CD14-positive monocyte (primary cell): ENCODE measurements around the gene SERINC2. TPM values are rescaled to one million over a fixed set of nuclear protein-coding genes. Genes with fewer than 3 reads are reported as not detected.

Experiments
- DNase-seq, 3 donors: peaks; one replicate each; pipeline ENCODE4 v3.0.0-alpha.2; 2011 to 2022
- H2AFZ ChIP-seq: 2 replicates; pipeline ENCODE4 v1.6.0; 2012; ENCODE audit warnings: mild to moderate bottlenecking, low read depth, low read length, inconsistent platforms; ENCODE audit not compliant: insufficient read depth, poor library complexity, severe bottlenecking
- H3K27ac ChIP-seq, 2 donors: 1 replicate in 1 of 2; 2 replicates in 1 of 2; pipeline ENCODE4 v1.5.1; 2012 to 2013; ENCODE audit warnings: low read length in 2 of 2, control low read depth in 1 of 2, inconsistent platforms in 1 of 2, low read depth in 1 of 2, mild to moderate bottlenecking in 1 of 2
- H3K27me3 ChIP-seq, 2 donors: one replicate each; pipeline versions ENCODE4 v1.6.0 to v1.6.1; 2011 to 2013; ENCODE audit warnings: low read length in 2 of 2; ENCODE audit not compliant: control insufficient read depth in 2 of 2, insufficient read depth in 2 of 2
- H3K36me3 ChIP-seq, 2 donors: replicated peaks in 1 of 2; 1 replicate in 1 of 2; 2 replicates in 1 of 2; pipeline versions ENCODE4 v1.5.1 to v1.6.1; 2012 to 2013; ENCODE audit warnings: low read length in 2 of 2, control low read depth in 1 of 2, inconsistent platforms in 1 of 2, mild to moderate bottlenecking in 1 of 2; ENCODE audit not compliant: insufficient read depth in 2 of 2, control insufficient read depth in 1 of 2
- H3K4me1 ChIP-seq, 2 donors: 1 replicate in 1 of 2; 2 replicates in 1 of 2; pipeline versions ENCODE4 v1.5.1 to v1.6.1; 2012 to 2013; ENCODE audit warnings: low read length in 2 of 2, control low read depth in 1 of 2, inconsistent platforms in 1 of 2, mild to moderate bottlenecking in 1 of 2, moderate library complexity in 1 of 2; ENCODE audit not compliant: insufficient read depth in 2 of 2, control insufficient read depth in 1 of 2
- H3K4me2 ChIP-seq: replicated peaks from 2 replicates; pipeline ENCODE3; 2012; ENCODE audit warnings: low read length, moderate library complexity, mild to moderate bottlenecking; ENCODE audit not compliant: poor library complexity, severe bottlenecking; ENCODE audit errors: extremely low read depth
- H3K4me3 ChIP-seq, 3 experiments: fragments of 200-600 bp in 1 of 3; sonication (generic) in 1 of 3; replicated peaks in 1 of 3; 1 replicate in 2 of 3; 2 replicates in 1 of 3; pipeline ENCODE4 v1.5.1; 2011 to 2013; ENCODE audit warnings: low read length in 3 of 3, mild to moderate bottlenecking in 3 of 3, control low read depth in 2 of 3, low read depth in 2 of 3, inconsistent platforms in 1 of 3, moderate library complexity in 1 of 3
- H3K79me2 ChIP-seq: 2 replicates; pipeline ENCODE4 v1.6.0; 2012; ENCODE audit warnings: mild to moderate bottlenecking, control low read depth, inconsistent platforms, low read length, moderate library complexity; ENCODE audit not compliant: insufficient read depth
- H3K9ac ChIP-seq: 2 replicates; pipeline ENCODE4 v1.6.0; 2017; ENCODE audit warnings: low read length, mild to moderate bottlenecking; ENCODE audit not compliant: insufficient read depth, poor library complexity, severe bottlenecking
- H3K9me3 ChIP-seq, 2 donors: replicated peaks in 1 of 2; 1 replicate in 1 of 2; 2 replicates in 1 of 2; pipeline versions ENCODE4 v1.5.1 to v1.6.1; 2012 to 2013; ENCODE audit warnings: low read length in 2 of 2, control low read depth in 1 of 2; ENCODE audit not compliant: control insufficient read depth in 1 of 2, insufficient read depth in 1 of 2
- H4K20me1 ChIP-seq: 2 replicates; pipeline ENCODE4 v1.6.0; 2012; ENCODE audit warnings: mild to moderate bottlenecking, low read length, control low read depth, moderate library complexity; ENCODE audit not compliant: insufficient read depth
- H3K27ac Mint-ChIP-seq, 7 donors: one replicate each; pipeline ENCODE4 v1.8.0; 2020; ENCODE audit warnings: mild to moderate bottlenecking in 7 of 7, mixed read lengths in 7 of 7, moderate library complexity in 6 of 7, inconsistent platforms in 2 of 7
- H3K27me3 Mint-ChIP-seq, 3 donors: one replicate each; pipeline ENCODE4 v1.8.0; 2021 to 2022; ENCODE audit warnings: low read depth in 3 of 3, mild to moderate bottlenecking in 3 of 3, mixed read lengths in 3 of 3, moderate library complexity in 3 of 3, inconsistent platforms in 1 of 3
- H3K36me3 Mint-ChIP-seq, 2 donors: one replicate each; pipeline ENCODE4 v1.8.0; 2020; ENCODE audit warnings: mixed read lengths in 2 of 2, inconsistent platforms in 1 of 2, mild to moderate bottlenecking in 1 of 2
- H3K4me1 Mint-ChIP-seq: one replicate; pipeline ENCODE4 v1.8.0; 2020; ENCODE audit warnings: mild to moderate bottlenecking, mixed read lengths
- H3K4me3 Mint-ChIP-seq, 2 donors: one replicate each; pipeline ENCODE4 v1.8.0; 2020; ENCODE audit warnings: mild to moderate bottlenecking in 2 of 2, mixed read lengths in 2 of 2, moderate library complexity in 1 of 2
- H3K9me3 Mint-ChIP-seq, 7 donors: one replicate each; pipeline ENCODE4 v1.8.0; 2020 to 2022; ENCODE audit warnings: mixed read lengths in 7 of 7, mild to moderate bottlenecking in 6 of 7, moderate library complexity in 6 of 7, inconsistent platforms in 2 of 7
- WGBS: methylation state at CpG from one replicate; pipeline ENCODE4 v1.1.5; 2013; ENCODE audit warnings: missing lambda C conversion rate; ENCODE audit not compliant: insufficient coverage; 5-methylcytosine and 5-hydroxymethylcytosine counted together
- intact Hi-C, 2 donors: fragments of 100-400 bp; cut with micrococcal nuclease; formaldehyde crosslinking; loops; one replicate each; pipeline versions ENCODE4 v1.15.0 to v1.15.1; 2023
- polyA plus RNA-seq, 3 donors: library from polyadenylated mRNA; depleted of rRNA in 1 of 3; unstranded in 2 of 3; stranded (reverse) in 1 of 3; fragments of 300-500 nt in 2 of 3; fragments of >200 nt in 1 of 3; fragmentation: Illumina TruSeq in 2 of 3; gene quantifications; 1 replicate in 2 of 3; 2 replicates in 1 of 3; pipeline ENCODE4 v1.2.3, GENCODE V29; 2012 to 2021
- TF ChIP-seq, protein P1 (sequence below): fragments of 200-600 bp; IDR thresholded peaks from one replicate; pipeline ENCODE4 v1.8.0; 2022; ENCODE audit warnings: antibody characterized with exemption, mild to moderate bottlenecking

Gene SERINC2
- polyA plus RNA-seq, 3 donors = 4.1 to 12.6 (median 7.8) TPM

- Histone ChIP-seq H3K9ac (no peak overlapping the region), H3K4me1 (no peaks in the 10 kb centered on the region), H3K27ac (no peak overlapping the region), H2AFZ (no peak overlapping the region), H3K4me3 (no peak overlapping the region), H4K20me1 (no peaks in the 10 kb centered on the region), H3K9me3 (no peaks in the 10 kb centered on the region), H3K4me2 (no peak overlapping the region), H3K36me3 (no peaks in the 10 kb centered on the region), H3K27me3 (no peaks in the 10 kb centered on the region), H3K79me2 (no peaks in the 10 kb centered on the region)
- Mint-ChIP-seq H3K4me3 (no peak overlapping the region), H3K27ac (peak overlapping the region in 2 of 7 donors; percentile 2 to 70), H3K4me1 (no peaks in the 10 kb centered on the region), H3K27me3 (peaks cover 0 to 2% (median 2%) of the 10 kb centered on the region in 3 donors), H3K36me3 (peaks cover 0 to 5% of the 10 kb centered on the region in 2 donors), H3K9me3 (no peaks in the 10 kb centered on the region)
- 98% methylated on average over 15 of the region's 20 CpGs for WGBS
- DNase-seq = no peak
- TF ChIP-seq, protein P1, sequence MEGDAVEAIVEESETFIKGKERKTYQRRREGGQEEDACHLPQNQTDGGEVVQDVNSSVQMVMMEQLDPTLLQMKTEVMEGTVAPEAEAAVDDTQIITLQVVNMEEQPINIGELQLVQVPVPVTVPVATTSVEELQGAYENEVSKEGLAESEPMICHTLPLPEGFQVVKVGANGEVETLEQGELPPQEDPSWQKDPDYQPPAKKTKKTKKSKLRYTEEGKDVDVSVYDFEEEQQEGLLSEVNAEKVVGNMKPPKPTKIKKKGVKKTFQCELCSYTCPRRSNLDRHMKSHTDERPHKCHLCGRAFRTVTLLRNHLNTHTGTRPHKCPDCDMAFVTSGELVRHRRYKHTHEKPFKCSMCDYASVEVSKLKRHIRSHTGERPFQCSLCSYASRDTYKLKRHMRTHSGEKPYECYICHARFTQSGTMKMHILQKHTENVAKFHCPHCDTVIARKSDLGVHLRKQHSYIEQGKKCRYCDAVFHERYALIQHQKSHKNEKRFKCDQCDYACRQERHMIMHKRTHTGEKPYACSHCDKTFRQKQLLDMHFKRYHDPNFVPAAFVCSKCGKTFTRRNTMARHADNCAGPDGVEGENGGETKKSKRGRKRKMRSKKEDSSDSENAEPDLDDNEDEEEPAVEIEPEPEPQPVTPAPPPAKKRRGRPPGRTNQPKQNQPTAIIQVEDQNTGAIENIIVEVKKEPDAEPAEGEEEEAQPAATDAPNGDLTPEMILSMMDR = no peak
- intact Hi-C loops = no loop called here
Measured at GRCh38 chr1:31432592-31433395, 19.8 kb downstream of the SERINC2 start.

DNA sequence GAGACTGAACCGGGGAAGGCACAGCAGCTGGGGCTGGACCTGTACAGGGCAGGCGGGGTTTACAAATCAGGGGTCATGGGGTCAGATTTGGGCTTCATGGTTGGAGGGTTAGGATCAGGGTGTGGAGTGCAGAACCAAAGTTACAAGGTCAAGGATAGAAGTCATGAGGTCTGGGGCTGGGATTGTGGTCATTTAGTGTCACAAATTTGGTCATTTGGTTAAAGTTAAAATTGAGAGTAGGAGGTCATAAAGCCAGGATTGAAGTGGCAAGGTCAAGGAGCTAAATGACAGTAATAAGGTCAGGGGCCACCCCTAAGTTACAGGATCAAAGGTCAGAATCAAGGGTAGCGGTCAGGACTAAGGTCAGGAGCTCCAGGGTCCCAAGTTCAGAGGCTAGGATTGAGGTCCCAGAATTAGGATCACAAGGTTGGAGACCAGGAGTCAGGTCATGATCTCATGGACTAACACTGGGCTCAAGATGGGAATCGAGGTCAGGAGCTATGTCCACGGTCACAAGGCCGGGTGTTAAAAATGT lies 20.4 kb downstream of the SERINC2 start:
- H3K4me3 Mint-ChIP-seq = no peak overlapping the region
- Histone ChIP-seq H3K27me3 (no peaks in the 10 kb centered on the region), H3K4me2 (no peak overlapping the region), H3K27ac (no peak overlapping the region), H3K9me3 (no peaks in the 10 kb centered on the region), H3K4me1 (no peaks in the 10 kb centered on the region), H3K9ac (no peak overlapping the region), H2AFZ (no peak overlapping the region), H3K79me2 (no peaks in the 10 kb centered on the region), H4K20me1 (no peaks in the 10 kb centered on the region), H3K36me3 (no peaks in the 10 kb centered on the region), H3K4me3 (no peak overlapping the region)
- peak overlapping the region in 4 of 7 donors; percentile 8 to 70 (median 58) for H3K27ac Mint-ChIP-seq
- DNase-seq = no peak
- WGBS = 96% methylated on average over 6 of the region's 6 CpGs
- no peaks in the 10 kb centered on the region for H3K9me3 Mint-ChIP-seq
- H3K36me3 Mint-ChIP-seq = peaks cover 0 to 5% of the 10 kb centered on the region in 2 donors
- no peaks in the 10 kb centered on the region for H3K4me1 Mint-ChIP-seq
- TF ChIP-seq, protein P1 = no peak
- intact Hi-C loops = no loop called here
- peaks cover 0 to 2% (median 2%) of the 10 kb centered on the region in 3 donors for H3K27me3 Mint-ChIP-seq
